OCI-LY1 (cell line): Measurements from ENCODE around the gene C2orf49.

Experiments used
- H2AFZ ChIP-seq: fragments of 200-600 bp; sonication (generic), shearing (Covaris generic); 2 replicates; pipeline ENCODE4 v1.6.0; 2014; ENCODE audit warnings: antibody characterized with exemption, mild to moderate bottlenecking, low read length
- H3F3A ChIP-seq: fragments of 200-600 bp; sonication (generic), shearing (Covaris generic); 2 replicates; pipeline ENCODE4 v1.6.0; 2014; ENCODE audit warnings: mild to moderate bottlenecking, antibody characterized with exemption, low read length, moderate library complexity; ENCODE audit not compliant: insufficient read depth
- H3K27ac ChIP-seq: fragments of 200-600 bp; sonication (generic); 2 replicates; pipeline ENCODE4 v1.5.1; 2014; ENCODE audit warnings: low read length, mixed run types, mild to moderate bottlenecking, low read depth; ENCODE audit not compliant: poor library complexity, severe bottlenecking
- H3K27me3 ChIP-seq: fragments of 200-600 bp; sonication (generic); 2 replicates; pipeline ENCODE4 v1.6.0; 2014; ENCODE audit warnings: antibody characterized with exemption, mild to moderate bottlenecking, low read length, moderate library complexity; ENCODE audit not compliant: insufficient read depth
- H3K36me3 ChIP-seq: fragments of 200-600 bp; sonication (generic); 2 replicates; pipeline ENCODE4 v1.6.1; 2014; ENCODE audit warnings: mild to moderate bottlenecking, antibody characterized with exemption, low read length, moderate library complexity, mixed read lengths; ENCODE audit not compliant: insufficient read depth
- H3K4me1 ChIP-seq: fragments of 200-600 bp; sonication (generic); 2 replicates; pipeline ENCODE4 v1.5.1; 2014; ENCODE audit warnings: mild to moderate bottlenecking, low read length, moderate library complexity; ENCODE audit not compliant: insufficient read depth, severe bottlenecking
- H3K4me2 ChIP-seq: fragments of 200-600 bp; sonication (generic), shearing (Covaris generic); 2 replicates; pipeline ENCODE4 v1.6.1; 2014; ENCODE audit warnings: low read length
- H3K4me3 ChIP-seq: fragments of 200-600 bp; sonication (generic); 2 replicates; pipeline ENCODE4 v1.5.1; 2014; ENCODE audit warnings: low read length, low read depth, mild to moderate bottlenecking, mixed read lengths; ENCODE audit not compliant: poor library complexity, severe bottlenecking
- H3K79me2 ChIP-seq: fragments of 200-600 bp; shearing (Covaris generic); 2 replicates; pipeline ENCODE4 v1.6.1; 2016; ENCODE audit warnings: mixed run types, low read length, mixed read lengths; ENCODE audit not compliant: insufficient read depth
- H3K9ac ChIP-seq: fragments of 200-600 bp; sonication (generic), shearing (Covaris generic); 2 replicates; pipeline ENCODE4 v1.6.1; 2014; ENCODE audit warnings: mild to moderate bottlenecking, low read length, mixed read lengths
- H3K9me2 ChIP-seq: fragments of 200-600 bp; sonication (generic), shearing (Covaris generic); 2 replicates; pipeline ENCODE4 v1.6.1; 2014; ENCODE audit warnings: low read depth, mild to moderate bottlenecking, low read length, mixed read lengths
- H3K9me3 ChIP-seq: fragments of 200-600 bp; shearing (Covaris generic); 2 replicates; pipeline ENCODE4 v1.6.1; 2014; ENCODE audit warnings: low read length, mixed read lengths
- H4K20me1 ChIP-seq: fragments of 200-600 bp; sonication (generic), shearing (Covaris generic); 2 replicates; pipeline ENCODE4 v1.6.0; 2016; ENCODE audit warnings: mild to moderate bottlenecking, low read length; ENCODE audit not compliant: insufficient read depth
- CTCF ChIP-seq: fragments of 200-600 bp; sonication (generic), shearing (Covaris generic); IDR thresholded peaks from 2 replicates; pipeline ENCODE4 v1.5.1; 2017; ENCODE audit warnings: mild to moderate bottlenecking, antibody characterized with exemption, low read length, moderate library complexity, mixed read lengths
- EZH2 ChIP-seq: fragments of 200-600 bp; sonication (generic), shearing (Covaris generic); IDR thresholded peaks from 2 replicates; pipeline ENCODE4 v1.8.0; 2017; ENCODE audit warnings: borderline replicate concordance, mixed run types, mild to moderate bottlenecking, antibody characterized with exemption, low read length, moderate library complexity, mixed read lengths

C2orf49 gene

GRCh38 chr2:105298017-105298416 lies 39.3 kb upstream of the C2orf49 start:
- Histone ChIP-seq H4K20me1 (no peaks in the 10 kb centered on the region), H3K4me2 (no peak overlapping the region), H3K4me3 (no peak overlapping the region), H3K27me3 (no peaks in the 10 kb centered on the region), H3K9me2 (no peaks in the 10 kb centered on the region), H3F3A (no peaks in the 10 kb centered on the region), H3K9ac (no peak overlapping the region), H3K4me1 (no peaks in the 10 kb centered on the region), H2AFZ (no peak overlapping the region), H3K27ac (no peak overlapping the region), H3K79me2 (peaks cover 18% of the 10 kb centered on the region), H3K36me3 (peaks cover 60% of the 10 kb centered on the region), H3K9me3 (no peaks in the 10 kb centered on the region)
- TF ChIP-seq EZH2 (no peak), CTCF (no peak)

- Histone ChIP-seq H3K9me2 (no peaks in the 10 kb centered on the region), H3K27ac (no peak overlapping the region), H3K4me3 (no peak overlapping the region), H3K4me2 (no peak overlapping the region), H2AFZ (no peak overlapping the region), H3K79me2 (peaks cover 31% of the 10 kb centered on the region), H3K9ac (no peak overlapping the region), H3K36me3 (peaks cover 58% of the 10 kb centered on the region), H3K27me3 (no peaks in the 10 kb centered on the region), H3F3A (no peaks in the 10 kb centered on the region), H3K4me1 (no peaks in the 10 kb centered on the region), H3K9me3 (no peaks in the 10 kb centered on the region), H4K20me1 (no peaks in the 10 kb centered on the region)
- no peak for TF ChIP-seq EZH2
- no peak; the same call in 1 of the 2 replicates for TF ChIP-seq CTCF
Observed at GRCh38 chr2:105299290-105299689, 38.0 kb upstream of the C2orf49 start.

- Histone ChIP-seq H2AFZ (no peak overlapping the region), H4K20me1 (no peaks in the 10 kb centered on the region), H3K9me2 (no peaks in the 10 kb centered on the region), H3K27me3 (no peaks in the 10 kb centered on the region), H3K9ac (no peak overlapping the region), H3K9me3 (no peaks in the 10 kb centered on the region), H3K4me3 (no peak overlapping the region), H3K79me2 (peaks cover 35% of the 10 kb centered on the region), H3K4me1 (no peaks in the 10 kb centered on the region), H3K27ac (no peak overlapping the region), H3F3A (no peaks in the 10 kb centered on the region), H3K4me2 (no peak overlapping the region), H3K36me3 (peaks cover 49% of the 10 kb centered on the region)
- TF ChIP-seq CTCF (no peak), EZH2 (no peak)
Observed at GRCh38 chr2:105301646-105302045, 35.7 kb upstream of the C2orf49 start.
